CD4-positive, alpha-beta T cell treated with Interferon gamma for 1 hour (primary cell): ENCODE results near the gene HRCT1.
A peak's percentile ranks its signal among the peaks of the same experiment; 100 is the strongest.

Experiments used
- DNase-seq: peaks from one replicate; pipeline ENCODE4 v3.0.0-alpha.2; 2020

The HRCT1 gene

DNA sequence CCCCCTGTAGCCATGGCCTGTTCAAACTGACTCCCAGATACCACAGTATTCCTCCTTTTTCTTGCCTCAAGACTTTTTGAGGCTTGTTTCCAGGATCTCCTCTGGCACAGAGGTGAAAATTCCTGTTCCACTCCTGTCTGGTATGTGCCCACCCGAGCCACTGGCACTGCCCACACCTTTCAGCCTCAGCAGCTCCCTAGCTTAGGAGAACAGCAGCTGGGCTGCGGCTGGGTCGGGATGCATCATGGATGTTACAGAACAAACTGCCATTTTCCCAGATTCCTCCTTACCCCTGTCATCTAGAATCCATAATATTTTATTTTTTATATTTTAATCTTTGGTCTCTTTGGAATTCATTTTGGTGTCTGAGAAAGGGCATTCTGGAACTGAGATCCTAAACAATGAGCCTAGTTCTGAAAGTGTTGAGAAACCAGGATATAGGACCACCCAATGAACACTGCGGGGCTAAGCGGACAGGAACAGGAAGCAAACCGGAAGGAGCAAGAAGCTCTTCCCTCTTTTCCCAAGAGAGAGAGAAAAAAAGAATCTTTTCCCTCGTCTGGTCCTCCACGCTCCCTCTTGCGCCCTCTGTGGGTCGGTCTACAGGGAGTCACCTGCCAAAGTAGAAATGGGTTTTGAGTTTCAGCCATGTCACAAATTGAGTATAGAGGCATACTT is 39.5 kb downstream of the HRCT1 start:
- DNase-seq: peak; percentile 46

DNA sequence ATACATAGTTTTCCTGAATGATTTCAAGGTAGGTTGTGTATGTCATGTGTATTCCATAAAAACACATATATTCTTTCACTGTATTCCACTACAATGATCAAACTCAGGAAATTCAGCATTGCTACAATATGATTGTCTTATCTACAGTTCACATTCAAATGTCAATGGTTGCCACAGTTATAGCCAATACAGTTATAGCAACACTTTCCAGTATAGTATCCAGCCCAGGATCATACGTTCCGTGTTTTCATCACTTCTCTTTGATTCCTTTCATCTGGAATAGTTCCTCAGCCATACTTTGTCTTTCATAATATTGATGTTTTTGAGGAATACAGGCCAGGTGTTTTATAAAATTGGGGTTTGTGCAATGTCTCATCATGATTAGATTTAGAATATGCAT is 42.4 kb downstream of the HRCT1 start:
- no peak for DNase-seq

DNA sequence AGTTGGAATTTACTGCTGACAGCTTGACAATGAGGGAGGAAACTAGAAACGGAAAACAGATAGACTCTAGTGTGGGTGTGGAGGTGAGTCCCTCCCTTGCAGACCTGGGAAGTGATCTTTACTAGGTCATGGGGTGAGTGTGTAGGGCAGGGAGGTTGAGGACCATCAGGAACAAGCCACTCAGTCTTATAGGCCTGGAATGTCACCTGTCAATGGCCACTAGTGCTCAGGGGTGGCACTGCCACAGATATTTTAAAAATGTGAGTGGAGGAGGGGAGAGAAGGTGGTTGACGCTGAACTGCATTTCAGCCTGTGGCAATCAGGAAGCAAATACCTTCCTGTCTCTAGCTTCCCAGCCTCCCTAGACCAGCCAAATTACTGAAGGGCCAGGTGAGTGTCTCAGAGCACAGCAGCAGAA is 42.9 kb downstream of the HRCT1 start:
- no peak for DNase-seq

DNA sequence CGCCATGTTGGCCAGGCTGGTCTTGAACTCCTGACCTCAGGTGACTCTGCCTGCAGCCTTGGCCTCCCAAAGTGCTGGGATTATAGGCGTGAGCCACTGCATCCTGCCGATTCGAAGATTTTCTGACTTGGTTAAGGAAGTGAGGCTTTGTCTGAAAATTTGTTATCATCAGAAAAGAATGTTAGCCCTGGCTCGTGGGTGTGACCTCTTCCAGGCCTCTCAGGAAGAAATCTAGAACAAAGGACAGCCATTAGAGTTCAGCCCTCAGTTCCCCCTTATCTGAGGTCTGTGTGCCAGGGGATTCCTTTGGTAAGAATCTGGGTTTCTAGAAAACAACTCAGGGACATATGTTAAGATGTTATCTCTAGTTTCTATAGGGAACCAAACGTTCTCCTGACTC is 45.7 kb downstream of the HRCT1 start:
- no peak for DNase-seq

DNA sequence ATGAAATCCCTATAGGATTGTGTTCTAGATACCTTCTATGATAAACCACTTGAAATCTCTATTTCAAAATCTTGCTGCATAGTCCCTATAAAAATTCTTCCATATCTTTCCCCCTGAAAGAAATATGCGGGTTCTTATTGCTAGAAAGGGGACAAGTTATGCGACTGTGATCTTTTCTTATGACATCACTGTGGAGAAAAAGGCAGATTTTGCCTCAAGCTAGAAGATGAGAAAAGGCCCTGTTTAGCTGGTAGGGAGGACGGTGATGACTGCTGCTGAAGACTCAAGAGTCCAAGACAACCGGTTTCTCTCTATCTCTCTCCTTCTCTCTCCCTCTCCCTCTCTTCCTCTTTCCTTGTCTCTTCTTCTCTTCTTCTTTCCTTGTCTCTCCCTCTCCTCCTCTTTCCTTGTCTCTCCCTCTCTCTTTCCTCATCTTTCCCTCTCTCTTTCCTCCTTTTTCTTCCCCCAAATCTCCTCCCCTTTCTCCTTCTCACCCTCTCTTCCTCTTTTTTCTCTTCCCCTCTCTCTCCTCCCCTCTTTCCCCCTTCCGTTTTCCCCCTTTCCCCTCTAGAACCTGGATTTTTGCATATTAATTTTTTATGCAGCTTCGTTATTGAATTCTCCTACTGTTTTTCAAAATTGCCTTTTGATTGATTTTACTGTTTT is 46.7 kb downstream of the HRCT1 start:
- no peak for DNase-seq

DNA sequence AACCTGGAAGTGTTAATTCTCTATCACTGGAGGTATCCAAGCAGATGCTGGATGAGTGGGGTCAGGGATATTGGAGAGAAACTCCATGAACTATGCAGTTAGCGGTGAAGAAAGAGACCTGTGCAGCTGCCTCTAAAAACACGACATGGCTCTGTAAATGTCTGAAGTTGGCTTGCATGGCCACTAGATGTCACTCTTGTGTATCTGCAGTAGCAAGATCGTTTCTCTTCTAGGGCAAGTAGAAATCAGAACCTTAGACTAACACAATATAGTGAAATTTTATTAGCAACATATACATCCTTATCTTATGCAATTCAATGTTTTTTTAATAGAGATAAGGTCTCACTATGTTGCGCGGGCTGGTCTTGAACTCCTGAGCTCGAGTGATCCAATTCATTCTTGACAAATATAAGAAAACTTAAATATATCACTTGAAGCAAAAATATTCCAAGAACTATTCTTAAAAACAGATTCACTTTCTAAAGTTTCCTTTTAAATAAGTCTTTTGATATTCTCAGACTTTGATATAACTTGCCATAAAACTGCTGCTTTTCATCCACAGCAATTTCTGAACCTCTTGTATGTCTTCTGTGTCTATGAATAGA is 49.0 kb downstream of the HRCT1 start:
- DNase-seq: peak; percentile 55

DNA sequence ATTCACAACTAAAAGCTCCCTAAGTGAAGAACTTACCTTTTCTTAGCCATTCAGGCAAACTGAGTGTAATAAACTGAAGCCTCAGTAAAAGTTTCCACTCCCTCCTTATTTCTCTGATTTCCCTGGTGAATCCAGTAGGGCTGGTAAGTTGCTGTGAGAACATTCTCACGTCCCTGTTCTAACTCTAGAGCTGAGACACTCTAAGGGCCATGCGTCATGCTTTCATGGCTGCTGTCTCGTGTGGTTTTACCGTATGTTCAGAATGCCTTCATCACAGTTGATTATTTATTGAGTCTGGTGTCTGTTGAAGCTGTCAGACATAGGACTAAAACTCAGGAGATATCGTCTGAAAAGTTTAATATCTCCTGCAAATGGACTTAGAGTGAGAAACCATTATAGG is 50.6 kb downstream of the HRCT1 start:
- DNase-seq: no peak
